PC-3 (cell line): ENCODE data around the gene EDN3.

Source experiments
- CTCF ChIP-seq: fragments of 300-600 bp; sonication (generic); conservative IDR thresholded peaks from 2 replicates; pipeline ENCODE4 v1.5.1; 2017; ENCODE audit warnings: antibody characterized with exemption, low read depth, mild to moderate bottlenecking, low read length
- EZH2 ChIP-seq: fragments of 300-600 bp; sonication (generic); IDR thresholded peaks from one replicate; pipeline ENCODE4 v1.6.1; 2017; ENCODE audit warnings: antibody characterized with exemption, mild to moderate bottlenecking, low read length; ENCODE audit not compliant: unreplicated experiment
- EZH2phosphoT487 ChIP-seq: fragments of 300-600 bp; sonication (generic); IDR thresholded peaks from 2 replicates; pipeline ENCODE4 v1.6.1; 2018; ENCODE audit warnings: mild to moderate bottlenecking, antibody characterized with exemption, low read length, borderline replicate concordance

- TF ChIP-seq CTCF: no peak
- TF ChIP-seq EZH2phosphoT487: no peak
- no peak for TF ChIP-seq EZH2
Measured at GRCh38 chr20:59333260-59333845, 32.9 kb downstream of the EDN3 start.
